OCI-LY7 (cell line): ENCODE data around the gene ELOVL7. TPM values are rescaled to one million over a fixed set of nuclear protein-coding genes. Genes with fewer than 3 reads are reported as not detected.

ENCODE experiments used
- BruUV-seq: library from RNA; stranded (reverse); fragments of 400-500 nt; replicated peaks from 2 replicates; lab custom pipeline; 2021; lab: Mats Ljungman, UMichigan
- CTCF ChIA-PET: fragments of 300-600 bp; sonication (Branson Sonifier 250); formaldehyde crosslinking; loops from one replicate; lab custom pipeline; 2022; ENCODE audit warnings: antibody characterized with exemption; ENCODE audit not compliant: unreplicated experiment; lab: Charles Lee
- POLR2A ChIA-PET: fragments of 300-600 bp; sonication (Branson Sonifier 250); formaldehyde crosslinking; loops from one replicate; lab custom pipeline; 2022; ENCODE audit warnings: antibody characterized with exemption; lab: Charles Lee
- DNase-seq: peaks from one replicate; pipeline ENCODE4 v3.0.0-alpha.2; 2015; ENCODE audit warnings: low spot score
- H2AFZ ChIP-seq: fragments of 200-600 bp; sonication (generic), shearing (Covaris generic); 2 replicates; pipeline ENCODE4 v1.6.1; 2014; ENCODE audit warnings: mild to moderate bottlenecking, antibody characterized with exemption, low read length, moderate library complexity
- H3K27ac ChIP-seq: fragments of 200-600 bp; sonication (generic); 2 replicates; pipeline ENCODE4 v1.5.1; 2014; ENCODE audit warnings: mixed run types, low read depth, mild to moderate bottlenecking, moderate library complexity, low read length, inconsistent platforms; ENCODE audit not compliant: poor library complexity, severe bottlenecking
- H3K36me3 ChIP-seq: fragments of 200-600 bp; sonication (generic); 2 replicates; pipeline ENCODE4 v1.6.1; 2014; ENCODE audit warnings: mild to moderate bottlenecking, antibody characterized with exemption, low read length, moderate library complexity, mixed read lengths; ENCODE audit not compliant: insufficient read depth
- H3K4me1 ChIP-seq: fragments of 200-600 bp; sonication (generic); 2 replicates; pipeline ENCODE4 v1.5.1; 2014; ENCODE audit warnings: mild to moderate bottlenecking, low read length; ENCODE audit not compliant: insufficient read depth, poor library complexity, severe bottlenecking
- H3K4me2 ChIP-seq: fragments of 200-600 bp; sonication (generic); 2 replicates; pipeline ENCODE4 v1.6.1; 2014; ENCODE audit warnings: mild to moderate bottlenecking, low read length
- H3K4me3 ChIP-seq: fragments of 200-600 bp; sonication (generic); 2 replicates; pipeline ENCODE4 v1.5.1; 2014; ENCODE audit warnings: mild to moderate bottlenecking, low read depth, low read length; ENCODE audit not compliant: poor library complexity, severe bottlenecking
- H3K79me2 ChIP-seq: fragments of 200-600 bp; sonication (generic); 2 replicates; pipeline ENCODE4 v1.6.1; 2016; ENCODE audit warnings: low read depth, mild to moderate bottlenecking, low read length, moderate library complexity, mixed read lengths; ENCODE audit not compliant: insufficient read depth
- H3K9me2 ChIP-seq: fragments of 200-600 bp; sonication (generic); 2 replicates; pipeline ENCODE4 v1.6.1; 2016; ENCODE audit warnings: mild to moderate bottlenecking, low read length, mixed read lengths; ENCODE audit not compliant: insufficient read depth
- H3K9me3 ChIP-seq: fragments of 200-600 bp; sonication (generic); 2 replicates; pipeline ENCODE4 v1.6.1; 2014; ENCODE audit warnings: mild to moderate bottlenecking, mixed run types, low read length, mixed read lengths
- H4K20me1 ChIP-seq: fragments of 200-600 bp; sonication (generic); 2 replicates; pipeline ENCODE4 v1.6.1; 2014; ENCODE audit warnings: mild to moderate bottlenecking, antibody characterized with exemption, low read length, moderate library complexity, mixed read lengths; ENCODE audit not compliant: insufficient read depth
- CTCF ChIP-seq: fragments of 200-600 bp; sonication (generic); conservative IDR thresholded peaks from 2 replicates; pipeline ENCODE4 v1.5.1; 2014; ENCODE audit warnings: mild to moderate bottlenecking, antibody characterized with exemption, low read length, moderate library complexity, mixed read lengths
- EZH2phosphoT487 ChIP-seq: fragments of 200-600 bp; sonication (generic); IDR thresholded peaks from 2 replicates; pipeline ENCODE4 v1.6.1; 2018; ENCODE audit warnings: low read depth, borderline replicate concordance, mild to moderate bottlenecking, mixed run types, antibody characterized with exemption, low read length, moderate library complexity, mixed read lengths
- intact Hi-C: fragments of 100-400 bp; cut with micrococcal nuclease; formaldehyde crosslinking; loops from one replicate; pipeline ENCODE4 v1.10.0; 2022; ENCODE audit not compliant: unreplicated experiment
- total RNA-seq, 2 experiments: library from RNA; depleted of rRNA in 1 of 2; stranded (reverse); fragments of >200 nt in 1 of 2; shearing (Covaris generic) in 1 of 2; gene quantifications; 2 replicates each; pipeline ENCODE4 v1.2.3, GENCODE V29; 2014 to 2022

ELOVL7 gene
- total RNA-seq, 2 experiments from 2014 or later = 0.03 TPM; not detected in 1

- intact Hi-C loops = no loop called here
These were observed 20.5 kb downstream of the ELOVL7 start for GRCh38 chr5:60823574-60823973.

GRCh38 chr5:60822285-60822556, 21.8 kb downstream of the ELOVL7 start:
- Histone ChIP-seq H3K27ac (no peak overlapping the region), H3K9me3 (no peaks in the 10 kb centered on the region), H3K9me2 (no peaks in the 10 kb centered on the region), H3K4me1 (no peaks in the 10 kb centered on the region), H2AFZ (no peak overlapping the region), H3K4me3 (no peak overlapping the region), H3K36me3 (no peaks in the 10 kb centered on the region), H3K4me2 (no peak overlapping the region), H3K79me2 (no peaks in the 10 kb centered on the region), H4K20me1 (no peaks in the 10 kb centered on the region)
- no TSS peak for BruUV-seq
- POLR2A ChIA-PET = no interaction called here
- TF ChIP-seq EZH2phosphoT487 = no peak
- no peak for TF ChIP-seq CTCF
- CTCF ChIA-PET = no interaction called here
- intact Hi-C loops = no loop called here
- no peak for DNase-seq

More at GRCh38 chr5:60823574-60823973, 20.5 kb downstream of the ELOVL7 start:
- H3K36me3 ChIP-seq = no peaks in the 10 kb centered on the region
- TF ChIP-seq CTCF (no peak), EZH2phosphoT487 (no peak)
- no peaks in the 10 kb centered on the region for H3K4me1 ChIP-seq
- H3K79me2 ChIP-seq = no peaks in the 10 kb centered on the region
- H2AFZ ChIP-seq = no peak overlapping the region
- no peak overlapping the region for H3K27ac ChIP-seq
- CTCF ChIA-PET = no interaction called here
- no peaks in the 10 kb centered on the region for H3K9me2 ChIP-seq
- no TSS peak for BruUV-seq
- H3K4me2 ChIP-seq = no peak overlapping the region
- no peaks in the 10 kb centered on the region for H4K20me1 ChIP-seq
- no peaks in the 10 kb centered on the region for H3K9me3 ChIP-seq
- no peak for DNase-seq
- POLR2A ChIA-PET = no interaction called here
- no peak overlapping the region for H3K4me3 ChIP-seq

- no peaks in the 10 kb centered on the region for H3K36me3 ChIP-seq
- no peak overlapping the region for H3K27ac ChIP-seq
- BruUV-seq = no TSS peak
- no peaks in the 10 kb centered on the region for H3K9me3 ChIP-seq
- ChIA-PET CTCF (no interaction called here), POLR2A (no interaction called here)
- no peaks in the 10 kb centered on the region for H3K79me2 ChIP-seq
- no peak overlapping the region for H3K4me3 ChIP-seq
- DNase-seq = no peak
- no peak for TF ChIP-seq EZH2phosphoT487
- no peak for TF ChIP-seq CTCF
- no peaks in the 10 kb centered on the region for H3K9me2 ChIP-seq
- intact Hi-C loops = no loop called here
- no peaks in the 10 kb centered on the region for H3K4me1 ChIP-seq
- no peak overlapping the region for H3K4me2 ChIP-seq
- H2AFZ ChIP-seq = no peak overlapping the region
- H4K20me1 ChIP-seq = no peaks in the 10 kb centered on the region
These were observed 22.4 kb downstream of the ELOVL7 start for GRCh38 chr5:60821488-60822284.
